Measurements from ENCODE around the gene RBM4. TPM values are rescaled to one million over a fixed set of nuclear protein-coding genes. Genes with fewer than 3 reads are reported as not detected.

Gene RBM4
- total and polyA plus RNA-seq, 2 of the 13 experiments (the other 11 are each of a cell fraction or from before 2014, with no cell fraction given): 126 to 136 TPM

- no peak for TF ChIP-seq MTF1 (CRISPR knock-in tag; IDR thresholded peaks at IDR 0.05)
- no peak; the same call in 1 of the 2 replicates for TF ChIP-seq PATZ1 (CRISPR knock-in tag; IDR thresholded peaks at IDR 0.05)
- TF ChIP-seq ZNF598 (CRISPR knock-in tag; IDR thresholded peaks at IDR 0.05; ENCODE audit: borderline replicate concordance): peak; percentile 21; the same call in 1 of the 2 replicates
- no peak for TF ChIP-seq ZNF646 (CRISPR knock-in tag; IDR thresholded peaks at IDR 0.05)
- TF ChIP-seq PRMT3 (CRISPR knock-in tag; IDR thresholded peaks at IDR 0.05; ENCODE audit: borderline replicate concordance, low read depth): no peak
- no peak for TF ChIP-seq RNF2 (conservative IDR thresholded peaks at IDR 0.05; ENCODE audit: low read depth)
- TF ChIP-seq ZNF570 (CRISPR knock-in tag; IDR thresholded peaks at IDR 0.05; ENCODE audit: borderline replicate concordance): no peak
- peak; percentile 21; the same call in 1 of the 2 replicates for TF ChIP-seq ZNF609 (CRISPR knock-in tag; IDR thresholded peaks at IDR 0.05; ENCODE audit: borderline replicate concordance)
- no peak for TF ChIP-seq ZEB1 (IDR thresholded peaks at IDR 0.05; ENCODE audit: insufficient replicate concordance, low read depth)
- no peak for TF ChIP-seq DDIT3 (CRISPR knock-in tag; IDR thresholded peaks at IDR 0.05)
- no peak; the same call in 1 of the 2 replicates for TF ChIP-seq ZNF224 (CRISPR knock-in tag; IDR thresholded peaks at IDR 0.05)
- no peak for TF ChIP-seq MLX (CRISPR knock-in tag; IDR thresholded peaks at IDR 0.05)
- peak; percentile 85 for TF ChIP-seq KMT2B (CRISPR knock-in tag; IDR thresholded peaks at IDR 0.05)
- TF ChIP-seq ZNF501 (CRISPR knock-in tag; IDR thresholded peaks at IDR 0.05): no peak; the same call in 1 of the 2 replicates
Observed at GRCh38 chr11:66677599-66678375, 39.3 kb downstream of the RBM4 start, which contains the start of gene RBM4B (continued).

Data from HepG2 (cell line).